Hepatocyte (in vitro differentiated cells): ENCODE data around the gene KIRREL3.

Source experiments
- EZH2 ChIP-seq: fragments of 200-600 bp; sonication (generic); IDR thresholded peaks from 2 replicates; pipeline ENCODE4 v1.6.1; 2016; ENCODE audit warnings: antibody characterized with exemption, mild to moderate bottlenecking, borderline replicate concordance
- TF ChIP-seq, protein P1 (sequence below): fragments of 200-600 bp; sonication (generic); IDR thresholded peaks from 2 replicates; pipeline ENCODE4 v1.5.1; 2016; ENCODE audit warnings: antibody characterized with exemption, mild to moderate bottlenecking; ENCODE audit not compliant: poor library complexity

GRCh38 chr11:126438272-126438671 is 562.3 kb downstream of the KIRREL3 start:
- TF ChIP-seq, protein P1, sequence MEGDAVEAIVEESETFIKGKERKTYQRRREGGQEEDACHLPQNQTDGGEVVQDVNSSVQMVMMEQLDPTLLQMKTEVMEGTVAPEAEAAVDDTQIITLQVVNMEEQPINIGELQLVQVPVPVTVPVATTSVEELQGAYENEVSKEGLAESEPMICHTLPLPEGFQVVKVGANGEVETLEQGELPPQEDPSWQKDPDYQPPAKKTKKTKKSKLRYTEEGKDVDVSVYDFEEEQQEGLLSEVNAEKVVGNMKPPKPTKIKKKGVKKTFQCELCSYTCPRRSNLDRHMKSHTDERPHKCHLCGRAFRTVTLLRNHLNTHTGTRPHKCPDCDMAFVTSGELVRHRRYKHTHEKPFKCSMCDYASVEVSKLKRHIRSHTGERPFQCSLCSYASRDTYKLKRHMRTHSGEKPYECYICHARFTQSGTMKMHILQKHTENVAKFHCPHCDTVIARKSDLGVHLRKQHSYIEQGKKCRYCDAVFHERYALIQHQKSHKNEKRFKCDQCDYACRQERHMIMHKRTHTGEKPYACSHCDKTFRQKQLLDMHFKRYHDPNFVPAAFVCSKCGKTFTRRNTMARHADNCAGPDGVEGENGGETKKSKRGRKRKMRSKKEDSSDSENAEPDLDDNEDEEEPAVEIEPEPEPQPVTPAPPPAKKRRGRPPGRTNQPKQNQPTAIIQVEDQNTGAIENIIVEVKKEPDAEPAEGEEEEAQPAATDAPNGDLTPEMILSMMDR, result no peak
- no peak for TF ChIP-seq EZH2
